ENCODE data around the gene ZFP92. TPM values are rescaled to one million over a fixed set of nuclear protein-coding genes. Genes with fewer than 3 reads are reported as not detected.

Gene ZFP92
- total RNA-seq, 6 donors from 2014 or later, result 2.7 to 5.1 (median 3.7) TPM

DNA sequence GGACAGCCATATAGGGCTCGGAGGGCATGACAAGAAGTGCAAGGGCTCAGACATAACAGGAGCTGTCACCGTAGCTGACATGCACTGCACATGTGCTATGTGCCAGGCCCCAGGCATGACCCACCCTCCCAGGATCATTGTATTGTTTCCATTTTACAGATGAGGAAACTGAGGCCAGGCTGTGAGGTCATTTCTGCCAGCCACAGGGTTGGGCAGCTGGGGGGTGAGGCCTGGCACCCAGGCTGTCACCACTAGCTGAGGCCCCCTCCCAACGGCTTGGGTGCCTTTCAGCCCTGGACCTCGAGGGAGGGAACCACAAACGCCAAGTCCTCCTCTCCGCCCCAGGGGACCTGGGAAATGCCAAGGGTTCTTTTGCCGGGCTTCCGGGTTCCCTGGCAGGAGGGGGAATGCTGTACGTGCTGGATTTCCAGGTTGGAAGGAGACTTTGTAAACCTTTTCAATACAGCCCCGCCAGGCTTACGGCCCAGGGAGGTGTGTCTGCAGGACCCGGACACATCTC lies 21.9 kb downstream of the ZFP92 start:
- ATAC-seq (ENCODE audit: low FRiP score in 2 of 2) (no peak), DNase-seq (no peak)
- 68 to 84% methylated on average over 5 to 11 of the region's 12 CpGs for WGBS, 2 donors
- H3K36me3 ChIP-seq, result no peaks in the 10 kb centered on the region
- TF ChIP-seq EP300 (IDR thresholded peaks at IDR 0.05), result no peak
- TF ChIP-seq, protein P1, sequence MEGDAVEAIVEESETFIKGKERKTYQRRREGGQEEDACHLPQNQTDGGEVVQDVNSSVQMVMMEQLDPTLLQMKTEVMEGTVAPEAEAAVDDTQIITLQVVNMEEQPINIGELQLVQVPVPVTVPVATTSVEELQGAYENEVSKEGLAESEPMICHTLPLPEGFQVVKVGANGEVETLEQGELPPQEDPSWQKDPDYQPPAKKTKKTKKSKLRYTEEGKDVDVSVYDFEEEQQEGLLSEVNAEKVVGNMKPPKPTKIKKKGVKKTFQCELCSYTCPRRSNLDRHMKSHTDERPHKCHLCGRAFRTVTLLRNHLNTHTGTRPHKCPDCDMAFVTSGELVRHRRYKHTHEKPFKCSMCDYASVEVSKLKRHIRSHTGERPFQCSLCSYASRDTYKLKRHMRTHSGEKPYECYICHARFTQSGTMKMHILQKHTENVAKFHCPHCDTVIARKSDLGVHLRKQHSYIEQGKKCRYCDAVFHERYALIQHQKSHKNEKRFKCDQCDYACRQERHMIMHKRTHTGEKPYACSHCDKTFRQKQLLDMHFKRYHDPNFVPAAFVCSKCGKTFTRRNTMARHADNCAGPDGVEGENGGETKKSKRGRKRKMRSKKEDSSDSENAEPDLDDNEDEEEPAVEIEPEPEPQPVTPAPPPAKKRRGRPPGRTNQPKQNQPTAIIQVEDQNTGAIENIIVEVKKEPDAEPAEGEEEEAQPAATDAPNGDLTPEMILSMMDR (IDR thresholded peaks at IDR 0.05), result no peak
- TF ChIP-seq POLR2A (IDR thresholded peaks at IDR 0.05), result no peak
- TF ChIP-seq POLR2AphosphoS5 (IDR thresholded peaks at IDR 0.05), result no peak
- no peak overlapping the region for H3K27ac ChIP-seq
- H3K4me1 ChIP-seq, result no peaks in the 10 kb centered on the region
- no peak overlapping the region for H3K4me3 ChIP-seq
- H3K9me3 ChIP-seq, result peaks cover 0 to 13% (median 2%) of the 10 kb centered on the region in 4 donors
- H3K27me3 ChIP-seq, result no peaks in the 10 kb centered on the region

DNA sequence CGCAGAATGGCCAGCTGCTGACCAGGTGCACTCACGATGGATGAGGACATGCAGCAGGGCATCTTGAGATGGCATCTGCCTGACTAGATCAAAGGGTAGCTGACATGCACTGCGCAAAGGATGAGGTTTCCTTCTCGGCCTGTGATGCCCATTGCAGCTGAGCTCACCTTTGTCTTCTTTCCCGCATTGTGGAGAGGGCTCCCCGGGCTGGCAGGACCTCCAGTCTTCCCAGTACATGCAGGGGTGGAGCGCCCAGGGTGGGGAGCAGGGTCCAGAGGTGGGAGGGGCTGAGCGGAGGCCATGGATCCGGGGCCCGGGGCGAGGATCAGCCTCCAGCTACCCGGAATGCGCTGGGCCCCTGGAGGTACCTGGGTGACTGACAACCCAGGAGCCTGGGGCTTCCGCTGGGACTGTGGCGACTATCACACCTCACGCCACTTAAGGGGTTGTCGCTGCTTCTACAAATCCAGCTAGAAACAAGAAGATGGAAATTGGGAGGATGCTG lies 22.6 kb downstream of the ZFP92 start:
- no peak for TF ChIP-seq POLR2AphosphoS5 (IDR thresholded peaks at IDR 0.05)
- TF ChIP-seq, protein P1 (IDR thresholded peaks at IDR 0.05), result no peak
- TF ChIP-seq POLR2A (IDR thresholded peaks at IDR 0.05), result no peak
- no peak for TF ChIP-seq EP300 (IDR thresholded peaks at IDR 0.05)
- Histone ChIP-seq H3K4me3 (no peak overlapping the region), H3K27ac (no peak overlapping the region), H3K9me3 (peaks cover 0 to 13% (median 2%) of the 10 kb centered on the region in 4 donors), H3K36me3 (no peaks in the 10 kb centered on the region), H3K27me3 (no peaks in the 10 kb centered on the region), H3K4me1 (no peaks in the 10 kb centered on the region)
- DNase-seq (no peak), ATAC-seq (ENCODE audit: low FRiP score in 2 of 2) (no peak)
- WGBS, 2 donors, result 87 to 100% methylated on average over 2 to 14 of the region's 17 CpGs

DNA sequence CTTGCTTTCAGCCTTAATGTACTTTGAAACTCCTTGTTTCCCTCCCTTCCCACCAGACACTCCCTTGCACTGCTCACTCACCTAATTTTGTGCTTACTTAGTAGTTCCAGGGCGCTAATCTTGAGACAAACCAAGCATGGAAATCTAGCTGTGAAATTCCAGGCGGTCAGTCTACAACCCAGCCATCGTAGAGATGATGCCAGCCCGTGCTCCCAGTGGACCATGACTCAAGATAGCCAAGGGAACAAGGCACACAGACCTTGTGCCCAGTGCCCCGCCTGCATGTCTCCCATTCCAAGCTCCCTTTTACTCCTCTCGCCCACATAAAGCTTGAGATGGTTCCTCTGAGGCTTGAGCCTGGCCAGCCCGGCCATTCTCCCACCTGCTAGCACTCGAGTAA lies 23.5 kb downstream of the ZFP92 start:
- Histone ChIP-seq H3K9me3 (peaks cover 0 to 17% (median 2%) of the 10 kb centered on the region in 4 donors), H3K36me3 (no peaks in the 10 kb centered on the region), H3K27ac (no peak overlapping the region), H3K4me1 (no peaks in the 10 kb centered on the region), H3K4me3 (no peak overlapping the region), H3K27me3 (no peaks in the 10 kb centered on the region)
- ATAC-seq (ENCODE audit: low FRiP score in 2 of 2) (no peak), DNase-seq (no peak)
- TF ChIP-seq POLR2AphosphoS5 (IDR thresholded peaks at IDR 0.05), result no peak
- TF ChIP-seq POLR2A (IDR thresholded peaks at IDR 0.05), result no peak
- TF ChIP-seq, protein P1 (IDR thresholded peaks at IDR 0.05), result no peak
- no peak for TF ChIP-seq EP300 (IDR thresholded peaks at IDR 0.05)
- WGBS, 2 donors, result 90% methylated on average over 4 to 8 of the region's 8 CpGs

DNA sequence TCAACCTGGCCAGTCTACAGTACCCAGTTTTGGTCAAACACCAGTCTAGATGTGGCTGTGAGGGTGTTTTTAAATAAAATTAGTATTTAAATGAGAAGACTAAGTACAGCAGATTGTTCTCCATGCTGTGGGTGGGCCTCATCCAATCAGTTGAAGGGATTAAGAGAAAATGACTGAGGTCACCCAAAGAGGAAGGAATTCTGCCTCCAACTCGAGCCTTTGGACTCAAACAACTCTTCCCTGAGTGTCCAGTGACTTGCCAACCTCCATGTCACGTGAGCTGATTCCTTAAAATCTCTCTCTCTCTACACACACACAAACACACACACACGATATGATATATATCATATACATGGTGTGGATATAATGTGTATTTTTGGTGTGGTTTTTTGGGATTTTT lies 24.6 kb downstream of the ZFP92 start:
- Histone ChIP-seq H3K36me3 (no peaks in the 10 kb centered on the region), H3K27me3 (no peaks in the 10 kb centered on the region), H3K27ac (no peak overlapping the region), H3K9me3 (peaks cover 0 to 14% (median under 1%) of the 10 kb centered on the region in 4 donors), H3K4me1 (no peaks in the 10 kb centered on the region), H3K4me3 (no peak overlapping the region)
- 46 to 63% methylated on average over 3 of the region's 3 CpGs for WGBS, 2 donors
- DNase-seq, result no peak
- no peak for ATAC-seq (ENCODE audit: low FRiP score in 2 of 2)
- TF ChIP-seq, protein P1 (IDR thresholded peaks at IDR 0.05), result no peak
- TF ChIP-seq EP300 (IDR thresholded peaks at IDR 0.05) (no peak), POLR2A (IDR thresholded peaks at IDR 0.05) (no peak), POLR2AphosphoS5 (IDR thresholded peaks at IDR 0.05) (no peak)

DNA sequence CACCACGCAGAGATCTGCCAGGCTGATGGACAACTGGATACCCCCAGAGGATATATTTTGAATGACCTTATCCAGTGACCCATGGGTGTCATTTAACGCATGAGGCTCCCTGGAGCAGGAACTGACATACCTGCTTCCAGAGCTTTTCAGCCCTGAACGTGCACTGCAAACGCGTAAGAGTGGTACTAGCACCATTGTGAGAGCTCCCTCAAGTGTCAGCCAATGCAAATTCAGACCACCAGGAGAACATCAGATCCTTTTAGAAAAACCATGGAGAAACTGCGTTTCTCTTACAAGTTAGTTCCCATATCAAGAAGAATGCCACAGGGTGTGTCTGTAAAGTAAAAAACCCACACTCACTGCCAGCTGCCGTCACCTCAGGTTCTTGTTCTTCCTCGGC lies 27.3 kb downstream of the ZFP92 start:
- no peak for DNase-seq
- no peaks in the 10 kb centered on the region for H3K27me3 ChIP-seq
- no peak overlapping the region for H3K4me3 ChIP-seq
- 34 to 50% methylated on average over 4 to 8 of the region's 8 CpGs for WGBS, 2 donors
- no peaks in the 10 kb centered on the region for H3K36me3 ChIP-seq
- TF ChIP-seq, protein P1 (IDR thresholded peaks at IDR 0.05), result no peak
- TF ChIP-seq POLR2AphosphoS5 (IDR thresholded peaks at IDR 0.05) (no peak), EP300 (IDR thresholded peaks at IDR 0.05) (no peak), POLR2A (IDR thresholded peaks at IDR 0.05) (no peak)
- ATAC-seq (ENCODE audit: low FRiP score in 2 of 2), result no peak
- peaks cover 0 to 5% (median 0%) of the 10 kb centered on the region in 4 donors for H3K9me3 ChIP-seq
- H3K4me1 ChIP-seq, result no peaks in the 10 kb centered on the region
- no peak overlapping the region for H3K27ac ChIP-seq

Measured in upper lobe of left lung (tissue), 6 donors.